Urinary bladder (tissue), 4 donors: ENCODE data around the gene CDH11. TPM values are rescaled to one million over a fixed set of nuclear protein-coding genes. Genes with fewer than 3 reads are reported as not detected.

Source experiments
- DNase-seq: peaks from one replicate; pipeline ENCODE4 v3.0.0-alpha.2; 2015; ENCODE audit errors: extremely low spot score
- H3K27ac ChIP-seq: one replicate; pipeline ENCODE4 v1.5.1; 2013; ENCODE audit warnings: low read depth, mild to moderate bottlenecking, moderate library complexity
- H3K36me3 ChIP-seq: one replicate; pipeline ENCODE4 v1.6.1; 2013; ENCODE audit warnings: mild to moderate bottlenecking, moderate library complexity; ENCODE audit not compliant: insufficient read depth
- H3K4me1 ChIP-seq: one replicate; pipeline ENCODE4 v1.6.1; 2013; ENCODE audit warnings: mild to moderate bottlenecking, moderate library complexity; ENCODE audit not compliant: insufficient read depth
- H3K4me3 ChIP-seq: one replicate; pipeline ENCODE4 v1.5.1; 2013; ENCODE audit warnings: low read depth, low read length
- WGBS: extraction: QIAGEN DNeasy Blood & Tissue Kit; methylation state at CpG from one replicate; pipeline ENCODE4 v1.1.7; 2013; 5-methylcytosine and 5-hydroxymethylcytosine counted together
- polyA plus RNA-seq: library from polyadenylated mRNA; stranded (reverse); fragments of 200-250 nt; gene quantifications from one replicate; pipeline ENCODE4 v1.2.3, GENCODE V29; 2013
- total RNA-seq: library from RNA; depleted of rRNA; stranded (reverse); fragments of >200 nt; gene quantifications from one replicate; pipeline ENCODE4 v1.2.3, GENCODE V29; 2014
- donor health status: healthy with polysubstance abuse.
- donor health status: healthy.

Gene CDH11
- total and polyA plus RNA-seq, 2 donors: 71.9 to 428 TPM

DNA sequence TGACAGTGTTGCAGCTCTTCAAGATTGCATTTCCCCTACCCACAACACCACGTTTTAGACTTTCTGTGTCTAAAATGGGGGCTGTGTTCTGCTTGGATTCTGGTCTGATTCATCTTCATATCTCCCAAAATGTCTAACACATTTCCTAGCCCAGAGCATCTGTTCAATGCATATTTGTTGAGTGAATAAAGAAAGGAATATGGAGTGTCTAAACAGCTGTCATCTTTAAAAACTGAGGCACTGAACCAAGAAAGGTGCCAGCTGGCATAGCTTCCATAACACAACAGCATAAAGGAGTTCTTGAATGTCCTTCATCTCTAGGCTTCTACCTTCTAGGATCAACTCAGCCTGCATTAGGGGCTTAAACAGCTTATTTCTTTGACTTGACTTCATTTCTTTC lies 67.4 kb downstream of the CDH11 start:
- H3K27ac ChIP-seq: no peak overlapping the region
- no peaks in the 10 kb centered on the region for H3K4me1 ChIP-seq
- H3K4me3 ChIP-seq: no peak overlapping the region
- no peak for DNase-seq
- WGBS: 30% methylated on average over 1 of the region's 1 CpG
- H3K36me3 ChIP-seq: no peaks in the 10 kb centered on the region

DNA sequence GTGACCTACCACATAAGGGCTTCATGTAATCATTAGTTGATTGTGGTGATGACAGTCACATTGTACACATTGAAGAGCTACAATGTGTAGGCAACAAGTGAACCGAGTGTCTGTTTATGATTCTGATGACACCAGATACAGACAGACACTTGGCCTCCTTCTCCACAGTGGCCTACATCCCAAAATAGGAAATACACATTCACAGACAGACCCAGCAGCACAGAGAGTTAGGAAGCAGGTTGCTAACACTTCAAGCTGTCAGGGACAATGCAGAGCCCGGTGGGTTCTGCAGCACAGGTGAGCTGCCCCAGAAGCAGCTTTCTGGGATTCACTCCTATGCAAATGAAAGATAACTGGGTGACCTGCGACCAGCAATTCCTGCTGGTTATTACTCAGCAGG lies 72.2 kb downstream of the CDH11 start:
- Histone ChIP-seq H3K4me1 (no peaks in the 10 kb centered on the region), H3K4me3 (no peak overlapping the region), H3K36me3 (no peaks in the 10 kb centered on the region), H3K27ac (no peak overlapping the region)
- 55% methylated on average over 3 of the region's 3 CpGs for WGBS
- no peak for DNase-seq

DNA sequence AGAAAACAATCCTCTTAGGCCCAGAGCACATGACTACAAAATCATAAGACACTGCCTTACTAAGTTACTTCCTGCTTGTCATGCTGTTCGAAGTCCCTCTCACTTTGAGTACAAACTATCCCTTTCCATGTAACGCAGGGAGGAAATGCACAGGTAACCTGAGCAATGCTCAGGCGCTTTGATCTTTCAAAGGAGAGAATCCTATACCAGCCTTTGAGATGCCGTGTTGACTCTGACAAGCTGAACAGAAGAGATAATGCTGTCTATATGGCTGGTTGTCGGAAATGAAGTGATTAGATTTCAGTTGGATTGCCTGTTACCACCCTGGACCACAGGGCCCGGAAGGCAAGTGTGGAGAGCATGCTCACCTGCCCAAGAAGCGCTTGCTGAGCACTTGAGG lies 75.9 kb downstream of the CDH11 start:
- WGBS: 92% methylated on average over 7 of the region's 7 CpGs

DNA sequence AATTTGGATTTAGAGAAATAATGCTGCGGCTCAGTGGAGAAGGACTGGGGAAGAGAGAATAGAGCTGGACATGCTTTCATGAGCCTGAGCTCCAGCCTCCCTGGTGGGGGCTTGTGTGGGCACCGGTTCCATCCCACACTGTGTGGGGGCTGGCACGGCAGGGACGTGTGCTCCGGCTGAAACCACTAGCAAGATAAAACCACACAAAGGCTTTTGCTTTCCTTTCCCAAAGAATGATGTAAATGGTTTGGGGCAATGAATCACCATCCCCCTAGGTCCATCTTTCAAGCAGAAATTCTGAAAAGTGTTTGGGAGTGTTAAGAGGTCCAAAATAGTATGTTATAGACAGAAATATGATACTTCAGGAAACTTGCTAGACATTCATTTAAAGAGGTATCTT lies 77.0 kb downstream of the CDH11 start:
- Histone ChIP-seq H3K4me1 (no peaks in the 10 kb centered on the region), H3K36me3 (no peaks in the 10 kb centered on the region), H3K27ac (no peak overlapping the region), H3K4me3 (no peak overlapping the region)
- DNase-seq: no peak
- WGBS: 44% methylated on average over 5 of the region's 5 CpGs

More for the DNA sequence above, 75.9 kb downstream of the CDH11 start:
- H3K4me1 ChIP-seq: no peaks in the 10 kb centered on the region
- H3K36me3 ChIP-seq: no peaks in the 10 kb centered on the region
- DNase-seq: no peak
- no peak overlapping the region for H3K27ac ChIP-seq
- H3K4me3 ChIP-seq: no peak overlapping the region

DNA sequence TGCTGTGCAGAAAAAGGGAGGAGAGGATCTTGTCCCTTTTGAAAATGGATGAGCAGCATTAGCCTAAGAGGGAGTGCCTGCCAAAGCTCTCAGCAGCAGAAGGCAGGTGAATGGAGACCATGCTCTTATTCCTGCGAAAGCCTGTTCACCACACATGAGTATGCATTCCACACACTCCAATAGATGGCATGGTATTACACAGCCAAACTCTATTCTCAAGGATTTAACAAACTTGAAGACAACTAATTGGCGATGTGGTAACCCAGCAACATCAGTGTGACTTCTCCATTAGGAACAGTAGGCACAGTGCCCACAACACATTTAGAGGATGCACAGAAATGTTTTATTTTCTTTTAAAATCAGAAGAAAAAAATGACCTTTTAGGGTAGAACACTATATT lies 77.8 kb downstream of the CDH11 start:
- DNase-seq: no peak
- Histone ChIP-seq H3K4me1 (no peaks in the 10 kb centered on the region), H3K4me3 (no peak overlapping the region), H3K27ac (no peak overlapping the region), H3K36me3 (no peaks in the 10 kb centered on the region)
- WGBS: 96% methylated on average over 2 of the region's 2 CpGs

DNA sequence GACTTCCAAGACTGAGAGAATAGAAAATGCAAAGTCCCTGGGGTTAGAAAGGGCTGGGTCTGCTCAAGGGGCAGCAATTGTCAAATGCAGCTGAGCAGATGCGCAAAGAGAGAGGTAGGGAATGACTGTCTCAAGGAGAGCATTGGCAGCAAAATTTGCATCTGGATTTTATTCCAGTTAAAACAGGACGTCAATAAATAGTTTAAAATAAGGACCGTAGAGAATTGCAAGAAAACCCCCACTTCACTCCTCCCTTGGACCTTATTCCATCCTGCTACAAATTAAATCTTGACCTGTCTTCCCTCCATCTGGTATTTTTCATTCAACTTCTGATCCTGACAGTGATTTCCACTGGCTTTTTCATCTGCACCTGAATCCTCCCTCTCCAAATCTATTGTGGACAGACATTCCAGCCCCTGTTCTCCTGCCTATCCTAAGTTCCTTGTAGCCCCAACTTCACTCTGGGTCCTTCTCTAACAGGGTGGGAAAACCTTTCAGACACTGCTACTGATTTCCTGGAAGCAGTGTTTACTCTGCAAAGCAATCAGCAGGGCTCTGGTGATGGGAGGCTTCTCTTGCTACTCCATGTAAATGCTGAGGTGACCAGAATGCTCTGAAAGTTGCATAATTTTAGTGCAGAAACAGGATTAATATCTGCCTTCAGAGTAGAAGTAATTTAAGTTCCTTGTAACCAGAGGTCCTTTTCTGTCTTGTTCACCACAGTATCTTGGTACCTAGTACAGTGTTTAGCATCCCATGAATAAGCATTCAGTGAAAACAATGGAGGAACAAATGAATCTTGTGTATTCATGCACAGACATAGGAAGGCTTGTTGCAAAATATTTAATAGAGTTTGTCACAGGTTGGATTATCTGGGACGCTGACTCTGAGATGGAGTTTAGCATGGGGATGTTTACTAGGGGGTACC lies 79.2 kb downstream of the CDH11 start:
- WGBS: 80% methylated on average over 4 of the region's 4 CpGs
- Histone ChIP-seq H3K27ac (no peak overlapping the region), H3K4me1 (no peaks in the 10 kb centered on the region), H3K4me3 (no peak overlapping the region), H3K36me3 (no peaks in the 10 kb centered on the region)
- DNase-seq: no peak

DNA sequence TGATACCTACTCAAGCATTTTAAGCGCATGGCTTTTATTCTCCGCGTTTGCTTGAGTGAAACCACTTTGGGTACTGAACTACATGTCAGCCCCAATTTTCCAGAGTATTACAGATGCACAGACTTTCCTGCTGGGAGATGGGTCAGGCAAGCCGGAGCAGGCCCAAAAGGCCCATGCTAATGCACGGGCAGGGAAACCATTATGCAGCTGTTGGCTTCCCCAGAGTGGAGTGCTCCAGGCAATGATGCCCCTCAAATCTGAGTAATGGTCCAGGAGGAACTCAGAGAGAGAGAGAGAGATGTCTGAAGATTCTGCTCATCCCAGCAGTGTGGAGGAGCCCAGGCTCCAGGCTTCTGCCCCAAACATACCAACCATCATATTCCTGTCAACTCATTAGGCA lies 80.2 kb downstream of the CDH11 start:
- no peak overlapping the region for H3K4me3 ChIP-seq
- H3K27ac ChIP-seq: no peak overlapping the region
- no peaks in the 10 kb centered on the region for H3K4me1 ChIP-seq
- no peak for DNase-seq
- 93% methylated on average over 5 of the region's 5 CpGs for WGBS
- no peaks in the 10 kb centered on the region for H3K36me3 ChIP-seq

DNA sequence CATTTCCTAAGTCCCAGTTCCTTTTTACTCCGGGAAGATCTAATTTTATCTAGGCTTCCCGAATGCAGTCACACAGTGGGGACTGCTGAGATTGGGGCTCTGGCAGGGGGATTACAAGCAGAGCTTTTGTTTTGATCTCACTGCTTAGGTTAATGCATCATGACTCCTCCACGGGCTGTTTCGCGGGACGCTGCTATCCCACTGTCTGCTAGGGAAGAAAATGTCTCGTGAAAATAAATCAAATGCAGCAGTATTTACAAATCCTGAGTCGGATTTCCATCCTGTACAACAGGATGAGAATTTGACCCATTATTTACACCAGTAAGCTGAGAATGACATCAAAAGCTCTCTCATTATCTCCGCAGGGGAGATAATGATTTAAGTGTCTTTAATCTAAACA lies 83.8 kb downstream of the CDH11 start:
- Histone ChIP-seq H3K27ac (no peak overlapping the region), H3K36me3 (no peaks in the 10 kb centered on the region), H3K4me1 (no peaks in the 10 kb centered on the region), H3K4me3 (no peak overlapping the region)
- WGBS: 12% methylated on average over 9 of the region's 9 CpGs
- no peak for DNase-seq

DNA sequence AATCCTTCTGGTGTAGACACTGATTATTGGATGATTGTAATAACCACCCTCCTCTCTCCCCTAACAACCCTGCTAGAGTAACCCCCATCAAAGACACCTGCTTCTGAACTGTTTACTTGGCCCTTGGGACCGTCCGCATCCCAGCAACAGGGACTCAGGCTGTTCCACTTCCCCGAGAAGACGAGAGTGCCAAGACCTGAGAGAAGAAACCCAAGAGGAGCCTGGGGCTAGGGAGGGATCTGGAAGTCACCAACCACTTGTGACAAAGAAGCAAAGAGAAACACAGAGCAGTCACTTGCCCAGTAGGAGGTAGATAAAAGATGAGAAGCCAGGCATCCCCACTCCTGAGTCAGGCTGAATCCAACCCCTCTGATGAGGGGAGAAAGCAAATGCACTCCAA lies 84.3 kb downstream of the CDH11 start:
- Histone ChIP-seq H3K36me3 (no peaks in the 10 kb centered on the region), H3K4me3 (no peak overlapping the region), H3K27ac (no peak overlapping the region), H3K4me1 (no peaks in the 10 kb centered on the region)
- no peak for DNase-seq
- 63% methylated on average over 4 of the region's 4 CpGs for WGBS

DNA sequence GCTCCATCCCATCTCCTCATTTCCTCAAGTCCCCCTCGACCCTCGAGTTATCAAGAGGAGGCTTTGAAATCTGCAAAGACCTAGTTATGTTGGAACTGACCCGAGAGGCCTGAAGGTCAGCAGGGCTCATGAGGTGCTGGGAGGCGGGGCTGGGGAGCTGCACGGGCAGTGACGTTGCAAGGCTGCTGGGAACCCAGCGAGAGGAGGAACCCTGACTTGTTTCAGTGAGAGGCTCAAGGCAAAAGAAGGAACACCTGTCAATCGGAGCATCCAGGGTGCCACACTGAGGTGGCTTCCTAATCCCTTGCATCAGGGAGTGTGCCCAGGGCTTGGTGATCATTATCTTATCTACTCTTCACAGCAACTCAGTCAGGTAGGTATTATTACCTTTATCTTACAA lies 86.9 kb downstream of the CDH11 start:
- Histone ChIP-seq H3K27ac (no peak overlapping the region), H3K36me3 (no peaks in the 10 kb centered on the region), H3K4me3 (no peak overlapping the region), H3K4me1 (no peaks in the 10 kb centered on the region)
- 72% methylated on average over 8 of the region's 8 CpGs for WGBS
- no peak for DNase-seq

DNA sequence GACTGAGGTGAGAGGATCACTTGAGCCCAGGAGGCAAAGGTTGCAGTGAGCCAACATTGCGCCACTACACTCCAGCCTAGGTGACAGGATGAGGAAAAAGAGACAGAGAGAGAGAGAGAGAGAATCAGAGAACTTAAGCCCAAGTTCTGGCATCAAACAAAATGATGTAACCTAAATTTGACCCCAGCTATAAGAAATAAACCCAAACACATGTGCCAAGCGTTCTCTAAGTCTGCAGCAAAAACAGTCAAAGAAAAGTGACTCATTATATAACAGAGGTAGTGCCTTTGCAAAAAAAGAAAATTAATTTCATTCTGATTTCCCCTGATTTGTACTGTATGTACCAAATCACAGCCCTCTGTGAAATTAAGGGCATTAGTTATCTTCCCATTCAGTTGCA lies 89.5 kb downstream of the CDH11 start:
- H3K36me3 ChIP-seq: no peaks in the 10 kb centered on the region
- H3K4me3 ChIP-seq: no peak overlapping the region
- 73% methylated on average over 2 of the region's 2 CpGs for WGBS
- H3K4me1 ChIP-seq: no peaks in the 10 kb centered on the region
- DNase-seq: no peak
- H3K27ac ChIP-seq: no peak overlapping the region

DNA sequence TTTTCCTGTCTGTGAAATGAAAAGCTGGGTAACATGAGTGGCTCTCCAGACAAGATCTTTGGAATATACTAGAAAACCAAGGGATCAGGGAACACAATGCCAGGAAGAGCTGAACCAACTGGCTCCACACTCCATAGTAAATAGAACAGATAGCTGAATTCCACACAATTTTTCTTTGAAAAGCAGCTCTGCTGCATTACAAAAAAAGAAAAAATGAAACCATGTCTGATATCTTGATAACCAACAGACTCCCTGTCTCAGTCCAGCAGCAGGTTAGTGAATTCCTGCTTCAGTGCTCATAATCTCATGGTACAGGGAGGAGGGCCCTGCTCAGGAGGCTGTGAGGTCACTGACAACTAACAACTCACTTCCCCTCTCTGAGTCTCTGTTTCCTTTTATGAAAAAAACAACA lies 97.1 kb downstream of the CDH11 start:
- no peak overlapping the region for H3K27ac ChIP-seq
- no peak for DNase-seq
- H3K36me3 ChIP-seq: no peaks in the 10 kb centered on the region
- H3K4me3 ChIP-seq: no peak overlapping the region
- H3K4me1 ChIP-seq: no peaks in the 10 kb centered on the region

DNA sequence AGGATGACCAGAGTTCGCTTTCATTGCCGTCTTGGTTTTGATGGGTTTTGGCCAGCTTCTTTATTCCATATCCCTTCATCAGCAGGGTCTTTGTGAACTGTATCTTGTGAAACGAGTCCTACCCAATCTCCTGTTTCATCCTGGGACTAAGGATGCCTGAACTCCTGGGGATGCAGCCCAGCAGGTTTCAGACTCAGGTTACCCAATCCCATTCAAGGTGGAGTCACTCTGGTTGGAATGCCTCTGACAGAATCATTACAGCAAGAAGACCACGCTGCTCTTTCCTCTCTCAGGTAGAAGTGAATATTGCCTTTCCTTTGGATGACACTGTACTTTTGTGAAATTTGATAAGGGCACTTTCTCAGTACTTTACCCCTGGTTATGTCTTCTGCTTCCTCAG lies 98.1 kb downstream of the CDH11 start:
- no peak for DNase-seq
- Histone ChIP-seq H3K27ac (no peak overlapping the region), H3K4me3 (no peak overlapping the region), H3K4me1 (no peaks in the 10 kb centered on the region), H3K36me3 (no peaks in the 10 kb centered on the region)
- 93% methylated on average over 4 of the region's 4 CpGs for WGBS

DNA sequence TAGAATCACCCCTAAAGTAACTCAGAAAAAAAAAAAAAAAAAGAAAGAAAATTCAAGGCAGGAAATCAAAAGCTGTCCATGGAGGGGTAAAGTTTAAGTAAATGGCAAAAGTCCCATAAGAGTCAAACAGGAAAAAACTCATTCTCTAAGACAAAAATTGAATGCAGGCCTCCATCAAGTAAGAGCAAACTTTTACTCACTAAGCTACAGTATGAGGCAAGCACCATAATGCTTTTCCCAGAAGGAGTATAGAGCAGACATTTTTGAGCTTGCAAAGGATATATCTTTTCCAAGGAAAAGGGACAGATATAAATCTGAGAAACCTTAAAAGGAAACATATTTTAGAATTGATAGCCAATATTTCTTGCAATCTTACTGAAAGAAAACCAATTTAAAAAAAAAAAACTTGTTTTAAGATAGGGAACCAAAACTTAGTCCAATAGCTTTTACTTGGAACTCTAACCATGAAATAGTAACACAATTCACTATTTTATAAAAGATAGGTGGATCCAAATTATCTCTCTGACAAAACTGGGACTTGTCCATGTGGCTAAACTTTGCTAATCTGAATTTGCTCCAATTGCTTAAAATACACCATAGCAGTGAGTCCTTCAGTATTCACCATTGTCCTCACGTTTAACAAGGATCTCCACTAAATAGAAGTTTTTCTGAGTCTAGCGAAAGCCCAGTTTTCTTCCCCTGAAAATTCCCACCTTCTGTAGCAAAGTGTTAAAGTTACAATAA lies 99.8 kb downstream of the CDH11 start:
- no peaks in the 10 kb centered on the region for H3K4me1 ChIP-seq
- 69% methylated on average over 2 of the region's 2 CpGs for WGBS

More for the DNA sequence above, 99.8 kb downstream of the CDH11 start:
- H3K36me3 ChIP-seq: no peaks in the 10 kb centered on the region
- no peak overlapping the region for H3K27ac ChIP-seq
- no peak overlapping the region for H3K4me3 ChIP-seq
- DNase-seq: no peak
